C1 segment of cervical spinal cord (tissue), 14 donors: ENCODE data around the gene AP2A1.

Source experiments
- DNase-seq, 14 donors: peaks; one replicate each; lab custom pipeline; 2025; lab: John Stamatoyannopoulos, UW

Gene AP2A1

GRCh38 chr19:49766007-49766929, 533 bp upstream of the AP2A1 start:
- peak; percentile 92 to 100 (median 100) for DNase-seq

- peak in 2 of 14 donors; percentile 33 to 34 for DNase-seq
Measured at GRCh38 chr19:49767381-49767780, 580 bp downstream of the AP2A1 start.

- DNase-seq, result no peak
Measured at GRCh38 chr19:49767967-49768581, 1.3 kb downstream of the AP2A1 start.

GRCh38 chr19:49770529-49770928, 3.7 kb downstream of the AP2A1 start:
- DNase-seq, result no peak

- DNase-seq, result no peak
Measured at GRCh38 chr19:49771674-49772139, 4.9 kb downstream of the AP2A1 start.

- DNase-seq, result no peak
Measured at GRCh38 chr19:49772850-49773432, 6.1 kb downstream of the AP2A1 start.

GRCh38 chr19:49773663-49774350, 7.0 kb downstream of the AP2A1 start:
- DNase-seq, result peak in 1 of 14 donors; percentile 6

- no peak for DNase-seq
Measured at GRCh38 chr19:49774969-49775368, 8.2 kb downstream of the AP2A1 start.

GRCh38 chr19:49775742-49776370, 9.1 kb downstream of the AP2A1 start:
- DNase-seq, result no peak

- no peak for DNase-seq
Measured at GRCh38 chr19:49776371-49776764, 9.6 kb downstream of the AP2A1 start.

GRCh38 chr19:49779731-49780555, 13.1 kb downstream of the AP2A1 start:
- no peak for DNase-seq

- no peak for DNase-seq
Measured at GRCh38 chr19:49780861-49781260, 14.1 kb downstream of the AP2A1 start.

- DNase-seq, result no peak
Measured at GRCh38 chr19:49781394-49781793, 14.6 kb downstream of the AP2A1 start.

GRCh38 chr19:49782515-49782914, 15.7 kb downstream of the AP2A1 start:
- no peak for DNase-seq

GRCh38 chr19:49786376-49786820, 19.6 kb downstream of the AP2A1 start:
- no peak for DNase-seq

- no peak for DNase-seq
Measured at GRCh38 chr19:49787746-49788145, 20.9 kb downstream of the AP2A1 start.

GRCh38 chr19:49788857-49789256, 22.1 kb downstream of the AP2A1 start:
- no peak for DNase-seq

GRCh38 chr19:49790866-49791265, 24.1 kb downstream of the AP2A1 start:
- peak in 1 of 14 donors; percentile 30 for DNase-seq

GRCh38 chr19:49791776-49792445, 25.1 kb downstream of the AP2A1 start:
- no peak for DNase-seq
